Adrenal gland (tissue), 12 donors: ENCODE results near the gene COX7A2. TPM values are rescaled to one million over a fixed set of nuclear protein-coding genes. Genes with fewer than 3 reads are reported as not detected.

ENCODE experiments used
- DNase-seq, 7 donors: peaks; one replicate each; pipeline ENCODE4 v3.0.0-alpha.2; 2019 to 2020
- H3K27ac ChIP-seq, 5 donors: fragments of 200-600 bp; sonication (generic) in 4 of 5; 1 replicate in 3 of 5; 2 replicates in 2 of 5; pipeline versions ENCODE4 v1.5.1 to v1.8.0; 2016 to 2020; ENCODE audit warnings: mild to moderate bottlenecking in 1 of 5
- H3K27me3 ChIP-seq: fragments of 200-600 bp; 2 replicates; pipeline ENCODE4 v1.8.0; 2021
- H3K36me3 ChIP-seq, 2 donors: fragments of 200-600 bp; replicated peaks in 1 of 2; 1 replicate in 1 of 2; 2 replicates in 1 of 2; pipeline versions ENCODE4 v1.5.1 to v1.8.0; 2018 to 2022
- H3K4me1 ChIP-seq, 2 donors: fragments of 200-600 bp; replicated peaks in 1 of 2; 1 replicate in 1 of 2; 2 replicates in 1 of 2; pipeline versions ENCODE4 v1.5.1 to v1.8.0; 2018 to 2021
- H3K4me3 ChIP-seq, 4 donors: fragments of 200-600 bp; sonication (generic) in 3 of 4; one replicate each; pipeline ENCODE4 v1.5.1; 2016 to 2018
- H3K9me3 ChIP-seq, 3 donors: fragments of 200-600 bp; sonication (generic) in 1 of 3; replicated peaks in 1 of 3; 1 replicate in 2 of 3; 2 replicates in 1 of 3; pipeline versions ENCODE4 v1.5.1 to v1.8.0; 2016 to 2021
- CTCF ChIP-seq, 6 experiments: fragments of 450-650 bp in 4 of 6; fragments of 200-600 bp in 2 of 6; sonication (generic) in 1 of 6; IDR thresholded peaks; 1 replicate in 5 of 6; 2 replicates in 1 of 6; pipeline versions ENCODE4 v1.5.1 to v1.8.0; 2016 to 2021; ENCODE audit warnings: antibody characterized with exemption in 6 of 6, mild to moderate bottlenecking in 2 of 6, moderate library complexity in 1 of 6
- POLR2A ChIP-seq, 2 donors: fragments of 450-650 bp; IDR thresholded peaks; one replicate each; pipeline ENCODE4 v1.6.1; 2017; ENCODE audit warnings: antibody characterized with exemption in 2 of 2, mild to moderate bottlenecking in 2 of 2, moderate library complexity in 1 of 2
- WGBS, 4 donors: extraction: QIAGEN DNeasy Blood & Tissue Kit in 2 of 4; methylation state at CpG; one replicate each; pipeline versions ENCODE4 v1.1.5 to v1.1.7; 2013 to 2017; 5-methylcytosine and 5-hydroxymethylcytosine counted together
- intact Hi-C, 2 donors: fragments of 100-400 bp; cut with DNase I; formaldehyde crosslinking; loops; one replicate each; pipeline versions ENCODE4 v1.14.1 to v1.15.0; 2022 to 2023
- polyA plus RNA-seq, 3 donors: library from polyadenylated mRNA; stranded (reverse); fragments of 200-250 nt in 2 of 3; fragments of 350-450 nt in 1 of 3; fragmentation: Illumina TruSeq in 1 of 3; extraction: RNeasy Lipid Tissue Mini Kit (QIAGEN cat#74804) in 1 of 3; gene quantifications; one replicate each; pipeline ENCODE4 v1.2.3, GENCODE V29; 2013 to 2014
- total RNA-seq, 9 donors: library from RNA; depleted of rRNA in 4 of 9; stranded (reverse); fragments of >200 nt in 4 of 9; fragments of 120-200 nt in 1 of 9; fragmentation: NEBNext Ultra II Directional in 1 of 9; extraction: Animal tissue kit (Norgen Biotek cat#: 25700) in 1 of 9; gene quantifications; one replicate each; pipeline versions ENCODE4 v1.1.0 to v1.2.4, GENCODE V29; 2013 to 2023
- donor health status: healthy with polysubstance abuse.
- donor health status: Bipolar disorder and iron deficiency.
- donor health status: DM: yes; HTN: yes; CAD: no.
- donor health status: DM: no; HTN: no; CAD: no.
- donor health status: DM: no; HTN: no; CAD: no.
- donor health status: DM: yes; HTN: yes; CAD: no.

Gene COX7A2
- total and polyA plus RNA-seq, 12 donors, result 150 to 675 (median 336) TPM

GRCh38 chr6:75268988-75269354 lies 25.4 kb upstream of the COX7A2 start:
- TF ChIP-seq CTCF (IDR thresholded peaks at IDR 0.05), result no peak
- no peak for TF ChIP-seq POLR2A (IDR thresholded peaks at IDR 0.05)
- no peaks in the 10 kb centered on the region for H3K9me3 ChIP-seq
- H3K4me3 ChIP-seq, result no peak overlapping the region
- DNase-seq, result no peak
- peaks cover 0 to 18% of the 10 kb centered on the region in 2 donors for H3K4me1 ChIP-seq
- H3K27ac ChIP-seq, result no peak overlapping the region
- no peaks in the 10 kb centered on the region for H3K27me3 ChIP-seq
- H3K36me3 ChIP-seq, result no peaks in the 10 kb centered on the region
- intact Hi-C loops, result no loop called here
- WGBS, 4 donors, result 88 to 96% (median 92%) methylated on average over 4 of the region's 4 CpGs

GRCh38 chr6:75268121-75268987 lies 24.8 kb upstream of the COX7A2 start:
- peaks cover 0 to 21% of the 10 kb centered on the region in 2 donors for H3K4me1 ChIP-seq
- no peaks in the 10 kb centered on the region for H3K36me3 ChIP-seq
- TF ChIP-seq CTCF (IDR thresholded peaks at IDR 0.05) (no peak), POLR2A (IDR thresholded peaks at IDR 0.05) (no peak)
- no peak for DNase-seq
- H3K4me3 ChIP-seq, result no peak overlapping the region
- H3K27ac ChIP-seq, result no peak overlapping the region
- no peaks in the 10 kb centered on the region for H3K9me3 ChIP-seq
- H3K27me3 ChIP-seq, result no peaks in the 10 kb centered on the region
- 76 to 83% (median 82%) methylated on average over 5 of the region's 5 CpGs for WGBS, 4 donors
- intact Hi-C loops, result no loop called here

GRCh38 chr6:75267461-75267860 lies 23.9 kb upstream of the COX7A2 start:
- WGBS, 4 donors, result 25 to 30% (median 28%) methylated on average over 4 of the region's 4 CpGs
- Histone ChIP-seq H3K27ac (no peak overlapping the region), H3K36me3 (no peaks in the 10 kb centered on the region), H3K4me3 (no peak overlapping the region), H3K27me3 (no peaks in the 10 kb centered on the region), H3K4me1 (peaks cover 0 to 29% of the 10 kb centered on the region in 2 donors), H3K9me3 (no peaks in the 10 kb centered on the region)
- TF ChIP-seq POLR2A (IDR thresholded peaks at IDR 0.05) (no peak), CTCF (IDR thresholded peaks at IDR 0.05) (no peak)
- intact Hi-C loops, result no loop called here
- DNase-seq, result no peak

GRCh38 chr6:75266716-75267291 lies 23.2 kb upstream of the COX7A2 start:
- no peak for DNase-seq
- no peak overlapping the region for H3K4me3 ChIP-seq
- intact Hi-C loops, result no loop called here
- H3K27me3 ChIP-seq, result no peaks in the 10 kb centered on the region
- peaks cover 0 to 25% of the 10 kb centered on the region in 2 donors for H3K4me1 ChIP-seq
- 47 to 50% (median 49%) methylated on average over 2 of the region's 2 CpGs for WGBS, 4 donors
- no peaks in the 10 kb centered on the region for H3K9me3 ChIP-seq
- no peaks in the 10 kb centered on the region for H3K36me3 ChIP-seq
- no peak overlapping the region for H3K27ac ChIP-seq
- TF ChIP-seq CTCF (IDR thresholded peaks at IDR 0.05) (peak; percentile 68 to 86 (median 74)), POLR2A (IDR thresholded peaks at IDR 0.05) (no peak)
